Dermis microvascular lymphatic vessel endothelial cell (primary cell): ENCODE measurements around the gene TNRC6C. TPM values are rescaled to one million over a fixed set of nuclear protein-coding genes. Genes with fewer than 3 reads are reported as not detected.
"Not testable (repeated sequence)": the region's sequence is repeated elsewhere in the genome, so short reads cannot be mapped to it uniquely, and the experiment has no call there.

Experiments
- DNase-seq, 2 donors: peaks; one replicate each; pipeline versions ENCODE4 v3.0.0 to v3.0.0-alpha.2; 2010; ENCODE audit warnings: low read depth in 2 of 2
- total RNA-seq: library from RNA; depleted of rRNA; stranded (reverse); fragments of >200 nt; gene quantifications from 2 replicates; pipeline ENCODE4 v1.2.1, GENCODE V29; 2014

TNRC6C gene
- total RNA-seq, 1 donor from 2014 or later, result 5.5 TPM

DNA sequence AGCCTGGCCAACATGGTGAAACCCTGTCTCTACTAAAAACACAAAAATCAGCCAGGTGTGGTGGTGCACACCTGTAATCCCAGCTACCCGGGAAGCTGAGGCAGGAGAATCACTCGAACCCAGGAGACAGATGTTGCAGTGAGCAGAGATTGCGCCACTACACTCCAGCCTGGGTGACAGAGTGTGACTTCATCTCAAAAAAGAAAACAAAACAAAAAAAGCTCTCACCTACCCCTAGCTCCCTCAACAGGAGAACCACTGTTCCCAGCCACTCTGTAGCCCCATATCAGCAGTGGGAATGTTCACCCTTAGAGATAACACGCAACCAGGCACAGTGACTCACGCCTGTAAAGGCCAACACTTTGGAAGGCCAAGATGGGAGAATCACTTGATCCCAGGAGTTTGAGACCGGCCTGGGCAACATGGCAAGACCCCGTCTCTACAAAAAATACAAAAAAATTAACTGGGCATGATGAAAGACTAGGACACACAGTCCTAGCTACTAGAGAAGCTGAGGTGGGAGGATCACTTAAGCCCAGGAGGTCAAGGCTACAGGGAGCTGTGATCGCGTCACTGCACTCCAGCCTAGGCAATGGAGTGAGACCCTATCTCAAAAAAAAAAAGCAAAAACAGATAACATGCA, 177.5 kb downstream of the TNRC6C start:
- DNase-seq, result no peak

DNA sequence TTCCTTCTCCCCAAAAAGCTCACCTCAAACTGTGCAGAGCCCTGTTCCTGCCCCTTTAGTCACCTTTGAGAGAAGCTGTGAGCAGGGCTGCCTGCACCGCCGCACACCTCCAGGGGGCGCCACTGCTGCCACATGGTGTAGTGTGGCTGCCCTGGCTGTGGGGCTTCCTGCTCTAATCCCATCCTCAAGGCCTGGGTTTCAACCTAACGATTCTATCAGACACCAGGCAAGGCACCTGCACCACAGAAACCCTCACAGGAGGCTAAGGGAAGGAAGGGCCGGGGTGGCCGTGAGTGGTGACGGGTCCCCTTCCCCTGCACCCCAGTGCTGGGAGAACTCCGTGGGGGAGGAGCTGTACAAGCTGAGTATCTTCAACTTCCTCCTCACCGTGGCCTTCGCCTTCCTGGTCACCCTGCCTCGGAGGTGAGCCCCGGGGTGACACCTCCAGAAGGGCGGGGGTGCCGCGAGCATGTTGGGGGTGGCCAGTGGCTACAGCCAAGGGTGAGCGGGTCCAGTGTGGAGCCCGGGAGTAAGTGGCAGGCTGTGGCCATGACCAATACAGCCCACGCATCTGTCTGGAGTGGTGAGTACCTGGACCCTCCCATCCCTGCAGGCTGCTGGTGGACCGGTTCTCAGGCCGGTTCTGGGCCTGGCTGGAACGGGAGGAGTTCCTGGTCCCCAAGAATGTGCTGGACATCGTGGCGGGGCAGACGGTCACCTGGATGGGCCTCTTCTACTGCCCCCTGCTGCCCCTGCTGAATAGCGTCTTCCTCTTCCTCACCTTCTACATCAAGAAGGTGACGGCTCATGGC, 179.1 kb downstream of the TNRC6C start:
- DNase-seq, result no peak

- DNase-seq, result no peak
These were observed 179.9 kb downstream of the TNRC6C start for GRCh38 chr17:78138204-78139060.

GRCh38 chr17:78139861-78140168, 181.3 kb downstream of the TNRC6C start:
- DNase-seq, result not testable (repeated sequence)

- DNase-seq, result peak; percentile 88 to 95
These were observed 181.9 kb downstream of the TNRC6C start for GRCh38 chr17:78140169-78141051.

DNA sequence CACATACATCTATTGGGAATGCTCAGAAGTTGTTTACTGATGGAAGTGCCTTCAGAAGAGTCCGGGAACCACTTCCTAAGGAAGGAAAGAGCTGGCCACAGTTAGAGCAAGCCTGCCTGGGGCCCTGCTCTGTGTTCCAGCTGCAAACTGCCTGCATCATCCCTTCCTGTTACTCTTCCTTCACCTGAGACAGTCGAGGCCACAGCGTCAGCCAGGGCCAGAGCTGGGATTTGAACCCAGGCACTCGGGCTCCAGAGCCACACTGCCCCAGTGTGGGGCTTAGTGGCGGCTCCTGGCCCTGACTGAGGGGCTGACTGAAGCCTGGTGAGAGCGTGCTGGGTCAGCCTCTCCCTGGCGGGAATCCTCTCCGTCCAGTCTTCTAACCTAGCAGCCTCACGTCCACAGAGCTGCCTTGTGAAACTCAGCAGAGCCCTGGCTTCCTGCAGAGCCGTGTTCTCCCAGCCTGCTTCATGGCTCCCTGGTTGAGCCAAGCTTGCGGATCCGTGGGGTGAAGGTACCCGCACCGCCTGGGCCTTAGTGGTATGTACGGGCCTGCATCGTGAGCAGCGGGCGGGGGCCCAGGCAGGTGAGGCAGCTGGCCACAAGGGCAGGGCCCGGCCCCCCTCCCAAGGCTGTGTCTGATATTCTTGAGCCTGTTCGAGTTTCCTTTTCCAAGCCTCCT, 183.1 kb downstream of the TNRC6C start:
- no peak for DNase-seq

- peak in 1 of 2 donors; percentile 42 for DNase-seq
These were observed 183.8 kb downstream of the TNRC6C start for GRCh38 chr17:78142119-78142861.

GRCh38 chr17:78143214-78144146, 185.0 kb downstream of the TNRC6C start:
- no peak for DNase-seq

- peak in 1 of 2 donors; percentile 77 for DNase-seq
These were observed 185.7 kb downstream of the TNRC6C start for GRCh38 chr17:78144147-78144719.

DNA sequence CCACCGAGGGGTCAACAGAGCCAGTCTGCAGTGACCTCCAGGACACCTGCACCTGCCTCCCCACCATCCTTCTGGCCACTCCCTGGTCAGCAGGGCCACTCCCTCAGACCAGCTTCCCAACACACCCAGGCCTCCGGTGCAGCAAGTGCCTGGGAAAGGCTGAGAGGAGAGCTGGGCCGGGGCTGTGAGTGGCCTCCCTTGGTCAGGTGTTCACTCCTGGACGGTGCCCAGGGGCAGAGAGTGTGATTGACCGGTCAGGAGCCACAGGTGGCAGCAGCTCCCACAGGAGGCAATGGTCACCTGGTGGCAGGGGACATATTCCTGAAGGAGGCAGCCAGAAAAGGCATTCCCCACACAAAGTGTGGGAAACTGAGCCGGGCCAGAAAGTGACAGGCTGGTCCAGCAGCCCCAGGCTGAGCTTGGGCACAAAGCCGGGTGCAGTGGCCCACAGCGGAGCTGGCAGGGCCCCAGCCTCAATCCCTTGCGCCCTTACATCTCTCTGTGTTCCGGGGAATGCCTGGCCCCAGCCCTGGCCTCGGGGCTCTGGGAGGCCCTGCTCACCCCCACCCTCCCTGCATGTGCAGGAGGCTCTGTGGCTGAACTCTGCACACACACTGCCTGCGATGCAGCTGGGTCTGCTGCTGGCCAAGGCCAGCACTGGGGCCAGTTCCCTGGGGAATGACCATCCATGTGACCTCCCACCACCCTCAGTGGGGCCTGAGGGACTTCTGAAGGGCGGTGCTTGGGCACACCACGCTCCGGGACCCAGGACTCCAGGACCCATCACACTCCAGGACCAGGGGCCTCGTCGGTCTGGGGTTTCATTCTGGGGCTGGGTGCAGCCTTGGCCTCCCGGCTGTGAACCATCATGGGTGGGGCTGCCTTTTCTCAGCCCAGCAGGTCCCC, 186.5 kb downstream of the TNRC6C start:
- DNase-seq, result no peak

- no peak for DNase-seq
These were observed 188.0 kb downstream of the TNRC6C start for GRCh38 chr17:78146471-78146869.

- no peak for DNase-seq
These were observed 188.4 kb downstream of the TNRC6C start for GRCh38 chr17:78146881-78147280.

GRCh38 chr17:78147315-78147998, 189.0 kb downstream of the TNRC6C start:
- no peak for DNase-seq

DNA sequence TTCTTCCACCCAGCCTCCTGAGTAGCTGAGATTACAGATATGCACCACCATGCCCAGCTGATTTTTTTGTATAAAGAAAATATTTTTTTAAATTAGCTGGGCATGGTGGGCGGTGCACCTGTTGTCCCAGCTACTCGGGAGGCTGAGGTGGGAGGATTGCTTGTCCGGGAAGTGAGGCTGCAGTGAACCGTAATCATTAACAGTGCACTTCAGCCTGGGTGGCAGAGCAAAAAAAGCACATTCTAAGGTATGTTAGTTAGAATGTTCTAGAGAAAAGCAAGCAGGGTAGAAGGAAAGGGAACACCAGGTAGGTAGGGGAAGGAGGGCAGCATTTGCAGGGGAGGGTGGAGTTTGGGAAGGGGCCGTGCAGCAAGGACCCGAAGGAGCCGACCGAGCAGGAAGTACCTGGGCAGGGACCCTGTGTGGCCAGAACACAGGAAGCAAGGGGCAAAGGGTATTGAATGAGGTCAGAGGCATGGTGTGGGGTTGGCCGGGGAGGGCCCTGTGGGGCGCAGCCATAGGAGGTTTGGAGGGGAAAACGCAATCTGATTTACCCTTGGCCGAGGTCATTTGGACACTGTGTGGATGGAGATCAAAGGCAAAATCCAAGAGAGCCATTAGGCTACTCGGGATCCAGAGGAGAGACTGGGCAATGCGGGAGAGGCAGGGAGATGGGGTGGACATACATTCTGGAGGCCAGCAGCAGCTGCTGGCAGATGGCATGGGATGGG, 189.9 kb downstream of the TNRC6C start:
- DNase-seq, result no peak

DNA sequence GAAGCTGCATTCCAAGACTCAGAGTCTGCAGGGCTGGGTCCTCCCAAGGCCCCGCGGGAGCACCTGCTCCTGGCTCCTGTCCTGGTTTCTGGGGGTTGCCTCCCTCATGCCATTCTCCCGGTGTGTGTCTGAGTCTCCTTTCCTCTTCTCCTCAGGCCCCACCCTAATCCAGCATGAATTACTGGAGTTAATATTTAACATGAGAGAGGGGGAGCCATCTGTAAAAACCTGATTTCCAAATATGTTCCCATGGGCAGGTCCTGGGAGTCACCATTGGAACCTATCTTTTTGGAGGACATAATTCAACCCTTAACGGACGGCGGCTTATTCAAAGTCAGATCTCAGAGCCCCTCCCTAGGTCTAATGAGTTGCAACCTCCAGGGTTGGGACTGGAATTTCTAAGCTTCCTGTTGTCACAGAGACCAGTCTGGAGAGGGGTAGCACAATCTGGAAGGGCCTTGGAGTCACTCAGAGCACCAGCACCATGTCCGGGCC, 193.1 kb downstream of the TNRC6C start:
- peak in 1 of 2 donors; percentile 49 for DNase-seq
